ENCODE measurements around the gene ANKRD10.

- TF ChIP-seq, protein P1, sequence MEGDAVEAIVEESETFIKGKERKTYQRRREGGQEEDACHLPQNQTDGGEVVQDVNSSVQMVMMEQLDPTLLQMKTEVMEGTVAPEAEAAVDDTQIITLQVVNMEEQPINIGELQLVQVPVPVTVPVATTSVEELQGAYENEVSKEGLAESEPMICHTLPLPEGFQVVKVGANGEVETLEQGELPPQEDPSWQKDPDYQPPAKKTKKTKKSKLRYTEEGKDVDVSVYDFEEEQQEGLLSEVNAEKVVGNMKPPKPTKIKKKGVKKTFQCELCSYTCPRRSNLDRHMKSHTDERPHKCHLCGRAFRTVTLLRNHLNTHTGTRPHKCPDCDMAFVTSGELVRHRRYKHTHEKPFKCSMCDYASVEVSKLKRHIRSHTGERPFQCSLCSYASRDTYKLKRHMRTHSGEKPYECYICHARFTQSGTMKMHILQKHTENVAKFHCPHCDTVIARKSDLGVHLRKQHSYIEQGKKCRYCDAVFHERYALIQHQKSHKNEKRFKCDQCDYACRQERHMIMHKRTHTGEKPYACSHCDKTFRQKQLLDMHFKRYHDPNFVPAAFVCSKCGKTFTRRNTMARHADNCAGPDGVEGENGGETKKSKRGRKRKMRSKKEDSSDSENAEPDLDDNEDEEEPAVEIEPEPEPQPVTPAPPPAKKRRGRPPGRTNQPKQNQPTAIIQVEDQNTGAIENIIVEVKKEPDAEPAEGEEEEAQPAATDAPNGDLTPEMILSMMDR (IDR thresholded peaks at IDR 0.05; ENCODE audit: control extremely low read depth in 1 of 3, insufficient read depth in 1 of 3, low read depth in 1 of 3, low read length in 3 of 3), result no peak
- no peak for TF ChIP-seq TEAD4 (IDR thresholded peaks at IDR 0.05; ENCODE audit: low read depth, low read length)
Measured at GRCh38 chr13:110936519-110936918, 21.6 kb upstream of the ANKRD10 start.

Data from H1 (cell line).